ENCODE measurements around the gene TLK1.

Gene TLK1

GRCh38 chr2:170953941-170954340, 206.8 kb downstream of the TLK1 start:
- DNase-seq: no peak

DNA sequence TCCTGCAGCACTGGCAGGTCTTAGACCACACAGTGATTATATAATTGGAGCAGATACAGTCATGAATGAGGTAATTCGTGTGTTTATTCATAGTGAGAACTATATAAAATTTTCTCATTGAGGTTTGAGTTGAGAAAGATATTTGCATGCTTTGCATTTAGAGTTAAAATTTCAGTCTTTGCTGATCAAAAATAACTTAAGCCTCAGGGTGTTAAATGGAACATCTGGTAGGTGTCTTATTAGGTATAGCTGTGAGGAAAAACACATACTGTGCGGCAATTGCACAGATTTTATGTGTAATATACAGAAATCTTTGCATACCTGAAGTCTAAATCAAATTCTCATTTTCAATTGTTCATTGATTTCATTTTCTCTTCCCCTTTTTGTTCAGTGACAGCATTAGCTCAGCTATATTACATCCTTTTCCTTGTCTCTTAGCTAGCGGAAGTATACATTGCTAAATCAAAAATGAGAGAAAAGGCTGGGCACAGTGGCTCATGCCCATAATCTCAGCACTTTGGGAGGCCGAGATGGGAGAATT, 210.4 kb downstream of the TLK1 start:
- no peak for DNase-seq

- no peak for DNase-seq
These were observed 211.3 kb downstream of the TLK1 start for GRCh38 chr2:170949415-170949814.

DNA sequence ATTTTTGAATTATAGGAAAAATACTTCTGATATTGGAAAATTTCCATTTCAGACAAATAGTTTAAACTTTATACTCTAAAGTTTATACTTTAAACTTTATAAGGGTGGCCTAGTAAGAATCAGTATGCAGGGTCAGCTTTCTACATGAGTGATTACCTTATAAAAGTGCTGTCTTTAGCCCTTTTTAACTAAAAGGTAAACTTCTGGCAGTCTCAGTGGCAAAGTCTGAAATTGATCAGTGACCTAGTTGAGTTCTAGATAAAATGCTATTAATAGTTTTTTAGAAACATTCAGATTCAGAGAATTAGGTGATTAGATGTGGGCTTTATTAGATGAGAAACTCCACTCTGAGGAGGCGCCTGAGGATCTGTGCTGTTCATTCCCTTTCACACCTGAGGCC, 216.1 kb downstream of the TLK1 start:
- no peak for DNase-seq

DNA sequence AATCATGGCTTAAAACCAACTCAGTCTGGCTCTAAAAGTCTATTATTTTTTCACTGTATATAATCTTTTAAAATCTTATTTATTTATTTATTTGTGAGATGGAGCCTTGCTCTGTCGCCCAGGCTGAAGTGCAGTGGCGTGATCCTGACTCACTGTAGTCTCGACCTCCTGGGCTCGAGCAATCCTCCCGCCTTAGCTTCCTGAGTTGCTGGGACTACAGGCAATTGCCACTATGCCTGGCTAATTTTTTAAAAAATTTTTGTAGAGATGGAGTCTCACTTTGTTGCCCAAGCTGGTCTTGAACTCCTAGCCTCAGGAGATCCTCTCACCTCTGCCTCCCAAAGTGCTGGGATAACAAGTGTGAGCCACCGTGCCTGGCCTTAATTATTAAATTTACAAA, 217.1 kb downstream of the TLK1 start:
- DNase-seq: no peak

DNA sequence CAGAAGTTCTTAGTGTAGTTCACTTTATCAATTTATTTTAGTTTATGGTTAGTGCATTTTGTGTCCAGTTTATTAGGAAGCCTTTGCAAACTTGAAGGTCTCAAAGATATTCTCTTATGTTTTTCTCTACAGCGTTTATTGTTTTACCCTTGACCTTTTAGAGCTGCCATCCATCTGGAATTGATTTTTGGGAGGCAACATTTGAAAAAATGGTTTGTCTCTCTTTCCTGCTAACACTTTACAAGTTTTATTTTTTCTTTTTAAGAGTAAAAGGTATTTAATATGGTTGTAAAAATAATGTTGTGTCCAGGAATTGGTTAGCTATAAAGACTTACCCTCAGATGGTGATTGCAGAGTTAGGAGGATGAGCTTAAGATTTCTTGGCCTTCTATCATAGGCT, 217.7 kb downstream of the TLK1 start:
- no peak for DNase-seq

- DNase-seq: no peak
These were observed 218.1 kb downstream of the TLK1 start for GRCh38 chr2:170942615-170943014.
